Esophagus squamous epithelium (tissue), 5 donors: ENCODE data around the gene PIM2. TPM values are rescaled to one million over a fixed set of nuclear protein-coding genes. Genes with fewer than 3 reads are reported as not detected.

ENCODE experiments used
- DNase-seq: peaks from one replicate; lab custom pipeline; 2025; lab: John Stamatoyannopoulos, UW
- H3K27ac ChIP-seq, 4 donors: fragments of 200-600 bp; sonication (generic); one replicate each; pipeline ENCODE4 v1.5.1; 2016 to 2019; ENCODE audit warnings: mild to moderate bottlenecking in 1 of 4
- H3K27me3 ChIP-seq, 4 donors: fragments of 200-600 bp; sonication (generic); 1 replicate in 3 of 4; 2 replicates in 1 of 4; pipeline versions ENCODE4 v1.5.1 to v1.6.0; 2017 to 2021; ENCODE audit warnings: antibody characterized with exemption in 1 of 4
- H3K36me3 ChIP-seq, 3 donors: fragments of 200-600 bp; sonication (generic); one replicate each; pipeline ENCODE4 v1.5.1; 2016 to 2019
- H3K4me1 ChIP-seq, 3 donors: fragments of 200-600 bp; sonication (generic); one replicate each; pipeline ENCODE4 v1.5.1; 2017 to 2019
- H3K4me3 ChIP-seq, 4 donors: fragments of 200-600 bp; sonication (generic); 1 replicate in 3 of 4; 2 replicates in 1 of 4; pipeline ENCODE4 v1.5.1; 2016 to 2019; ENCODE audit warnings: mild to moderate bottlenecking in 2 of 4, moderate library complexity in 1 of 4
- H3K9me3 ChIP-seq, 3 donors: fragments of 200-600 bp; sonication (generic); one replicate each; pipeline ENCODE4 v1.5.1; 2016 to 2019
- CTCF ChIP-seq, 6 experiments: fragments of 450-650 bp in 4 of 6; fragments of 200-600 bp in 2 of 6; sonication (generic) in 2 of 6; IDR thresholded peaks; one replicate each; pipeline ENCODE4 v1.5.1; 2016 to 2019; ENCODE audit warnings: antibody characterized with exemption in 6 of 6, mild to moderate bottlenecking in 4 of 6, moderate library complexity in 4 of 6
- POLR2A ChIP-seq, 4 donors: fragments of 450-650 bp; IDR thresholded peaks; one replicate each; pipeline ENCODE4 v1.6.1; 2017; ENCODE audit warnings: antibody characterized with exemption in 4 of 4, mild to moderate bottlenecking in 4 of 4, moderate library complexity in 3 of 4
- WGBS, 2 donors: methylation state at CpG; one replicate each; pipeline ENCODE4 v1.1.5; 2018; 5-methylcytosine and 5-hydroxymethylcytosine counted together
- intact Hi-C: fragments of 100-400 bp; cut with DNase I; formaldehyde crosslinking; loops from one replicate; pipeline ENCODE4 v1.15.0; 2022
- total RNA-seq, 4 donors: library from RNA; depleted of rRNA; stranded (reverse); fragments of >200 nt; gene quantifications; one replicate each; pipeline ENCODE4 v1.1.0, GENCODE V29; 2016
- donor health status: DM: yes; HTN: yes; CAD: no.

PIM2 gene
- 1 to 10 TPM; 3.3 to 9.7 (median 7.6) TPM for total RNA-seq

- Histone ChIP-seq H3K4me3 (peak within 1 kb of the TSS; percentile 50 to 71 (median 64)), H3K27me3 (no peaks in the 10 kb centered on the region), H3K36me3 (peaks cover 0 to 48% (median 0%) of the 10 kb centered on the region in 3 donors), H3K9me3 (no peaks in the 10 kb centered on the region), H3K27ac (peak within 1 kb of the TSS; percentile 79 to 90 (median 90)), H3K4me1 (peaks cover 0 to 37% (median 0%) of the 10 kb centered on the region in 3 donors)
- 4% methylated on average over 11 of the region's 55 CpGs; no CpG with 5 or more reads in 1 of the 2 donors for WGBS, 2 donors
- TF ChIP-seq POLR2A (IDR thresholded peaks at IDR 0.05), result peak in 3 of 4 donors; percentile 64 to 96 (median 84)
- no peak for TF ChIP-seq CTCF (IDR thresholded peaks at IDR 0.05)
- peak; percentile 75 for DNase-seq
- intact Hi-C loops, result no loop called here
Measured at GRCh38 chrX:48918643-48919340, at the start of gene PIM2. Gene PIM2 (minus strand): TSS chrX:48919024. CDS start chrX:48918834, 190 bp downstream.

- no peak overlapping the region for H3K4me3 ChIP-seq
- intact Hi-C loops, result no loop called here
- 45 to 100% methylated on average over 1 of the region's 1 CpG for WGBS, 2 donors
- TF ChIP-seq CTCF (IDR thresholded peaks at IDR 0.05) (no peak), POLR2A (IDR thresholded peaks at IDR 0.05) (no peak)
- no peak overlapping the region for H3K27ac ChIP-seq
- H3K4me1 ChIP-seq, result peaks cover 0 to 15% (median 0%) of the 10 kb centered on the region in 3 donors
- H3K9me3 ChIP-seq, result no peaks in the 10 kb centered on the region
- no peak for DNase-seq
- H3K27me3 ChIP-seq, result no peaks in the 10 kb centered on the region
- no peaks in the 10 kb centered on the region for H3K36me3 ChIP-seq
Measured at GRCh38 chrX:48968377-48968776, 49.6 kb upstream of the PIM2 start.

GRCh38 chrX:48966796-48967579 is 48.2 kb upstream of the PIM2 start:
- intact Hi-C loops, result no loop called here
- TF ChIP-seq CTCF (IDR thresholded peaks at IDR 0.05) (no peak), POLR2A (IDR thresholded peaks at IDR 0.05) (no peak)
- Histone ChIP-seq H3K4me3 (no peak overlapping the region), H3K9me3 (no peaks in the 10 kb centered on the region), H3K27me3 (no peaks in the 10 kb centered on the region), H3K4me1 (peaks cover 0 to 8% (median 0%) of the 10 kb centered on the region in 3 donors), H3K27ac (no peak overlapping the region), H3K36me3 (no peaks in the 10 kb centered on the region)
- no peak for DNase-seq
- 78 to 83% methylated on average over 8 to 12 of the region's 15 CpGs for WGBS, 2 donors

- TF ChIP-seq POLR2A (IDR thresholded peaks at IDR 0.05) (no peak), CTCF (IDR thresholded peaks at IDR 0.05) (no peak)
- Histone ChIP-seq H3K36me3 (no peaks in the 10 kb centered on the region), H3K9me3 (no peaks in the 10 kb centered on the region), H3K4me1 (no peaks in the 10 kb centered on the region), H3K4me3 (no peak overlapping the region), H3K27me3 (no peaks in the 10 kb centered on the region), H3K27ac (no peak overlapping the region)
- no peak for DNase-seq
- WGBS, 2 donors, result 87 to 88% methylated on average over 1 to 4 of the region's 14 CpGs
- intact Hi-C loops, result no loop called here
Measured at GRCh38 chrX:48965959-48966358, 47.1 kb upstream of the PIM2 start.
